GM23248 (cell line): Measurements from ENCODE around the gene SMIM36.
"Not testable (repeated sequence)": the region's sequence is repeated elsewhere in the genome, so short reads cannot be mapped to it uniquely, and the experiment has no call there.

Experiments used
- EZH2 ChIP-seq: fragments of 200-600 bp; sonication (generic); IDR thresholded peaks from 2 replicates; pipeline ENCODE4 v1.6.1; 2018; ENCODE audit warnings: antibody characterized with exemption, mild to moderate bottlenecking; ENCODE audit not compliant: insufficient read depth, poor library complexity, severe bottlenecking
- EZH2phosphoT487 ChIP-seq: fragments of 200-600 bp; sonication (generic); IDR thresholded peaks from 2 replicates; pipeline ENCODE4 v1.6.1; 2018; ENCODE audit warnings: antibody characterized with exemption, moderate library complexity, mild to moderate bottlenecking, low read depth; ENCODE audit not compliant: insufficient read depth

DNA sequence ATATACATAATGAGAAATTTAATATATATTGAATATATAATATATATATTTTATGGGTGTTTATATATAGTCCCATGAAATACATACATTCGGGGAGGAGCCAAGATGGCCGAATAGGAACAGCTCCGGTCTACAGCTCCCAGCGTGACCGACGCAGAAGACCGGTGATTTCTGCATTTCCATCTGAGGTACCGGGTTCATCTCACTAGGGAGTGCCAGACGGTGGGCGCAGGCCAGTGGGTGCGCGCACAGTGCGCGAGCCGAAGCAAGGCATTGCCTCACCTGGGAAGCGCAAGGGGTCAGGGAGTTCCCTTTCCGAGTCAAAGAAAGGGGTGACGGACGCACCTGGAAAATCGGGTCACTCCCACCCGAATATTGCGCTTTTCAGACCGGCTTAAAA, 9.6 kb downstream of the SMIM36 start:
- TF ChIP-seq EZH2, EZH2phosphoT487: not testable (repeated sequence)
